A549 (cell line): ENCODE data around the gene CHTOP.

Experiments
- CHD2 ChIP-seq: fragments of 150-350 bp; IDR thresholded peaks from 2 replicates; pipeline ENCODE4 v1.6.1; 2014; ENCODE audit warnings: low read length; ENCODE audit not compliant: partially characterized antibody
- CTCF ChIP-seq: fragments of >200 bp; sonication (Bioruptor Twin); formaldehyde crosslinking; IDR thresholded peaks from 3 replicates; pipeline ENCODE4 v1.5.1; 2016
- E2F6 ChIP-seq: IDR thresholded peaks from 2 replicates; pipeline ENCODE4 v1.6.1; 2012; ENCODE audit warnings: low read depth, borderline replicate concordance
- EP300 ChIP-seq, 2 experiments: fragments of >200 bp; sonication (Bioruptor Twin); formaldehyde crosslinking; IDR thresholded peaks; 2 replicates in 1 of 2; 3 replicates in 1 of 2; pipeline ENCODE4 v1.6.1; 2016 to 2017
- GATA3 ChIP-seq: IDR thresholded peaks from 2 replicates; pipeline ENCODE4 v1.6.1; 2012; ENCODE audit warnings: borderline replicate concordance
- HDAC2 ChIP-seq: fragments of 200-600 bp; sonication (generic); IDR thresholded peaks from 2 replicates; pipeline ENCODE4 v1.6.1; 2016
- JUNB ChIP-seq: fragments of >200 bp; sonication (Bioruptor Twin); formaldehyde crosslinking; IDR thresholded peaks from 2 replicates; pipeline ENCODE4 v1.6.1; 2016
- MAX ChIP-seq: IDR thresholded peaks from 2 replicates; pipeline ENCODE4 v1.6.1; 2012
- MYC ChIP-seq: IDR thresholded peaks from 2 replicates; pipeline ENCODE4 v1.6.1; 2012; ENCODE audit warnings: mild to moderate bottlenecking, inconsistent platforms, low read length, improper control_type of control experiment, borderline replicate concordance
- POLR2A ChIP-seq: IDR thresholded peaks from 2 replicates; pipeline ENCODE4 v1.6.1; 2012; ENCODE audit warnings: mild to moderate bottlenecking, low read length
- SMC3 ChIP-seq: fragments of >200 bp; sonication (Bioruptor Twin); formaldehyde crosslinking; IDR thresholded peaks from 3 replicates; pipeline ENCODE4 v1.6.1; 2018; ENCODE audit warnings: inconsistent platforms
- SREBF2 ChIP-seq: fragments of 450-650 bp; IDR thresholded peaks from 2 replicates; pipeline ENCODE4 v1.6.1; 2014; ENCODE audit warnings: mild to moderate bottlenecking, moderate library complexity
- TF ChIP-seq, protein P1 (sequence below): fragments of >200 bp; sonication (Bioruptor Twin); formaldehyde crosslinking; IDR thresholded peaks from 3 replicates; pipeline ENCODE4 v1.6.1; 2016

DNA sequence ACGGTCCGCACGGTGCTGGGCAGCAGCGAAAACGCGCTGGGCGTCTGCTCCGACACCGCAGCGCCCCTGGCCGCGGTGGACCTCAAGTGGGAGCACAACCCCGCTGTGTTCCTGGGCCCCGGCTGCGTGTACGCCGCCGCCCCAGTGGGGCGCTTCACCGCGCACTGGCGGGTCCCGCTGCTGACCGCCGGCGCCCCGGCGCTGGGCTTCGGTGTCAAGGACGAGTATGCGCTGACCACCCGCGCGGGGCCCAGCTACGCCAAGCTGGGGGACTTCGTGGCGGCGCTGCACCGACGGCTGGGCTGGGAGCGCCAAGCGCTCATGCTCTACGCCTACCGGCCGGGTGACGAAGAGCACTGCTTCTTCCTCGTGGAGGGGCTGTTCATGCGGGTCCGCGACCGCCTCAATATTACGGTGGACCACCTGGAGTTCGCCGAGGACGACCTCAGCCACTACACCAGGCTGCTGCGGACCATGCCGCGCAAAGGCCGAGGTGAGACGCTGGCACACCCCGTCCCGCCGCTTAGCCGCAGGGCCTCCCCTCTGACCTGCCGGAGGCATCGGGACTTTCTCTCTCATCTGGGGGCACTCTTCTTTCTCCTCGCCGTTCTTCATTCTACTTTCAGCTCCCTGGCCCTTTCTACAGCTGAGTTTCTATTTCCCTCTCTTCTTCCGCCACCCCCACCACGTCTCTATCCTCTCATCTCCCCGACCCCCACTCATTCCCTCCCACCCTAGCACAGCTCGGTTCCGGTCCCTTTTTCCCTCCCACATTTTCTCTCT, 45.7 kb downstream of the CHTOP start:
- TF ChIP-seq HDAC2: no peak
- TF ChIP-seq POLR2A: no peak
- TF ChIP-seq MYC: no peak
- TF ChIP-seq CTCF: no peak
- TF ChIP-seq SREBF2: no peak
- TF ChIP-seq JUNB: no peak
- no peak for TF ChIP-seq SMC3
- no peak for TF ChIP-seq GATA3
- TF ChIP-seq MAX: no peak
- no peak for TF ChIP-seq CHD2
- TF ChIP-seq E2F6: no peak
- TF ChIP-seq, protein P1, sequence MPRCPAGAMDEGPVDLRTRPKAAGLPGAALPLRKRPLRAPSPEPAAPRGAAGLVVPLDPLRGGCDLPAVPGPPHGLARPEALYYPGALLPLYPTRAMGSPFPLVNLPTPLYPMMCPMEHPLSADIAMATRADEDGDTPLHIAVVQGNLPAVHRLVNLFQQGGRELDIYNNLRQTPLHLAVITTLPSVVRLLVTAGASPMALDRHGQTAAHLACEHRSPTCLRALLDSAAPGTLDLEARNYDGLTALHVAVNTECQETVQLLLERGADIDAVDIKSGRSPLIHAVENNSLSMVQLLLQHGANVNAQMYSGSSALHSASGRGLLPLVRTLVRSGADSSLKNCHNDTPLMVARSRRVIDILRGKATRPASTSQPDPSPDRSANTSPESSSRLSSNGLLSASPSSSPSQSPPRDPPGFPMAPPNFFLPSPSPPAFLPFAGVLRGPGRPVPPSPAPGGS: no peak
- no peak for TF ChIP-seq EP300 (IDR thresholded peaks at IDR 0.05)
